GM12872 (cell line): Measurements from ENCODE around the gene KLK6.

ENCODE experiments used
- CTCF ChIP-seq: IDR thresholded peaks from 3 replicates; pipeline ENCODE4 v1.5.1; 2011; ENCODE audit warnings: low read depth, mild to moderate bottlenecking, low read length, moderate library complexity; ENCODE audit not compliant: insufficient read depth

The KLK6 gene

GRCh38 chr19:51010066-51010795 is 40.8 kb upstream of the KLK6 start:
- no peak for TF ChIP-seq CTCF

- no peak for TF ChIP-seq CTCF
Measured at GRCh38 chr19:51009061-51009891, 39.9 kb upstream of the KLK6 start.

- no peak for TF ChIP-seq CTCF
Measured at GRCh38 chr19:51007488-51007887, 38.1 kb upstream of the KLK6 start.

- no peak for TF ChIP-seq CTCF
Measured at GRCh38 chr19:51006406-51006805, 37.0 kb upstream of the KLK6 start.

GRCh38 chr19:51005248-51005647 is 35.9 kb upstream of the KLK6 start:
- no peak for TF ChIP-seq CTCF

GRCh38 chr19:51003316-51003715 is 33.9 kb upstream of the KLK6 start:
- TF ChIP-seq CTCF: no peak

GRCh38 chr19:51002542-51003311 is 33.3 kb upstream of the KLK6 start:
- TF ChIP-seq CTCF: no peak
